ENCODE results near the gene RANBP10. TPM values are rescaled to one million over a fixed set of nuclear protein-coding genes. Genes with fewer than 3 reads are reported as not detected.

Gene RANBP10
- total and polyA plus RNA-seq, 2 of the 13 experiments (the other 11 are each of a cell fraction or from before 2014, with no cell fraction given) = 9.2 to 22.7 TPM

- TF ChIP-seq MED13 (CRISPR knock-in tag; IDR thresholded peaks at IDR 0.05) (no peak), TEAD2 (CRISPR knock-in tag; IDR thresholded peaks at IDR 0.05) (no peak), POGK (CRISPR knock-in tag; conservative IDR thresholded peaks at IDR 0.05) (0 out of 2 replicates have a peak, but pooled peaks have one; percentile 2), ZFP36 (IDR thresholded peaks at IDR 0.05; ENCODE audit: borderline replicate concordance, low read depth, low read length, partially characterized antibody) (no peak), ZSCAN21 (CRISPR knock-in tag; IDR thresholded peaks at IDR 0.05; ENCODE audit: borderline replicate concordance) (no peak), CSRNP2 (CRISPR knock-in tag; conservative IDR thresholded peaks at IDR 0.05; ENCODE audit: low read depth) (no peak), BATF2 (CRISPR knock-in tag; IDR thresholded peaks at IDR 0.05) (0 out of 2 replicates have a peak, but pooled peaks have one; percentile 60), GATAD2A (CRISPR knock-in tag; IDR thresholded peaks at IDR 0.05) (no peak), SNAPC2 (CRISPR knock-in tag; IDR thresholded peaks at IDR 0.05) (no peak), THAP8 (CRISPR knock-in tag; IDR thresholded peaks at IDR 0.05; ENCODE audit: borderline replicate concordance) (no peak), BRCA1 (CRISPR knock-in tag; IDR thresholded peaks at IDR 0.05) (no peak; the same call in 1 of the 2 replicates), BCL6 (CRISPR knock-in tag; IDR thresholded peaks at IDR 0.05) (no peak), ZIK1 (CRISPR knock-in tag; IDR thresholded peaks at IDR 0.05; ENCODE audit: borderline replicate concordance, low read depth) (0 out of 2 replicates have a peak, but pooled peaks have one; percentile 34), NFE2L1 (CRISPR knock-in tag; IDR thresholded peaks at IDR 0.05; ENCODE audit: borderline replicate concordance) (no peak), HNRNPUL1 (IDR thresholded peaks at IDR 0.05; ENCODE audit: low read depth, low read length) (no peak), GMEB2 (CRISPR knock-in tag; IDR thresholded peaks at IDR 0.05; ENCODE audit: low read depth) (no peak), UBTF (CRISPR knock-in tag; IDR thresholded peaks at IDR 0.05) (no peak; the same call in 1 of the 2 replicates), KDM5B (CRISPR knock-in tag; IDR thresholded peaks at IDR 0.05; ENCODE audit: borderline replicate concordance) (no peak), ZMAT5 (CRISPR knock-in tag; IDR thresholded peaks at IDR 0.05; ENCODE audit: borderline replicate concordance, low read depth) (no peak)
Measured at GRCh38 chr16:67847064-67847861, 40.9 kb upstream of the RANBP10 start, which contains the start of gene CENPT (continued).

Measured in HepG2 (cell line).